H1 (cell line): ENCODE measurements around the gene SCAMP2. TPM values are rescaled to one million over a fixed set of nuclear protein-coding genes. Genes with fewer than 3 reads are reported as not detected.

Experiments used
- BCL11A ChIP-seq, 2 experiments: IDR thresholded peaks; one replicate each; pipeline ENCODE4 v1.6.1; 2011; ENCODE audit warnings: low read depth in 2 of 2, low read length in 2 of 2, mild to moderate bottlenecking in 2 of 2
- BRCA1 ChIP-seq: IDR thresholded peaks from 2 replicates; pipeline ENCODE4 v1.6.1; 2012; ENCODE audit warnings: low read depth, low read length, improper control_type of control experiment
- E2F6 ChIP-seq: IDR thresholded peaks from 2 replicates; pipeline ENCODE4 v1.6.1; 2012; ENCODE audit warnings: inconsistent platforms
- FOSL1 ChIP-seq: IDR thresholded peaks from 2 replicates; pipeline ENCODE4 v1.6.1; 2011; ENCODE audit warnings: mild to moderate bottlenecking, low read depth, low read length, moderate library complexity; ENCODE audit not compliant: insufficient read depth
- HDAC6 ChIP-seq: IDR thresholded peaks from one replicate; pipeline ENCODE4 v1.7.1; 2012; ENCODE audit warnings: low read depth, mild to moderate bottlenecking, inconsistent platforms, low read length, moderate library complexity
- JUN ChIP-seq: IDR thresholded peaks from 2 replicates; pipeline ENCODE4 v1.6.1; 2011; ENCODE audit warnings: low read depth, mild to moderate bottlenecking, improper control_type of control experiment, low read length
- KDM1A ChIP-seq: fragments of 200-600, 300-600 bp; sonication (generic); IDR thresholded peaks from 2 replicates; pipeline ENCODE4 v1.7.1; 2016; ENCODE audit warnings: mild to moderate bottlenecking, low read length, borderline replicate concordance
- POLR2A ChIP-seq, 2 experiments: IDR thresholded peaks; 1 replicate in 1 of 2; 2 replicates in 1 of 2; pipeline ENCODE4 v1.6.1; 2011; ENCODE audit warnings: low read depth in 2 of 2, low read length in 2 of 2, mild to moderate bottlenecking in 2 of 2; ENCODE audit errors: control extremely low read depth in 1 of 2
- RNF2 ChIP-seq: fragments of 200-900, 300-1000 bp; sonication (generic); IDR thresholded peaks from 2 replicates; pipeline ENCODE4 v1.7.1; 2016; ENCODE audit warnings: borderline replicate concordance, low read depth, mild to moderate bottlenecking, antibody characterized with exemption, low read length; ENCODE audit not compliant: poor library complexity, severe bottlenecking; ENCODE audit errors: missing control alignments
- RXRA ChIP-seq: IDR thresholded peaks from 2 replicates; pipeline ENCODE4 v1.6.1; 2011; ENCODE audit warnings: low read depth, mild to moderate bottlenecking, low read length, moderate library complexity; ENCODE audit not compliant: insufficient read depth
- TAF1 ChIP-seq: IDR thresholded peaks from 2 replicates; pipeline ENCODE4 v1.6.1; 2011; ENCODE audit warnings: mild to moderate bottlenecking, low read depth, low read length
- USF2 ChIP-seq: IDR thresholded peaks from 2 replicates; pipeline ENCODE4 v1.6.1; 2011; ENCODE audit warnings: low read length, improper control_type of control experiment
- polyA plus RNA-seq, 7 experiments: library from polyadenylated mRNA; depleted of rRNA in 3 of 7; stranded (reverse) in 5 of 7; unstranded in 2 of 7; fragments of >200 nt in 5 of 7; fragments of 200-250 nt in 2 of 7; gene quantifications; 1 replicate in 5 of 7; 2 replicates in 1 of 7; 4 replicates in 1 of 7; pipeline versions ENCODE4 v1.2.1 to v1.2.3, GENCODE V29; 2011 to 2013; ENCODE audit warnings: missing spikeins in 2 of 7, mixed read lengths in 2 of 7
- total RNA-seq: library from RNA; stranded (reverse); fragmentation: NEBNext Ultra II Directional; extraction: Animal tissue kit (Norgen Biotek cat#: 25700); gene quantifications from 2 replicates; pipeline ENCODE4 v1.2.1, GENCODE V29; 2021
- TF ChIP-seq, protein P1 (sequence below): IDR thresholded peaks from 2 replicates; pipeline ENCODE4 v1.6.1; 2012; ENCODE audit warnings: inconsistent platforms

Gene SCAMP2
- total and polyA plus RNA-seq, 2 of the 8 experiments (the other 6 are each of a cell fraction or from before 2014, with no cell fraction given) = 41.7 to 131 TPM

GRCh38 chr15:74799255-74799855, 73.8 kb downstream of the SCAMP2 start (continued):
- TF ChIP-seq FOSL1 = no peak
- no peak for TF ChIP-seq POLR2A (IDR thresholded peaks at IDR 0.05; ENCODE audit: control extremely low read depth in 1 of 2, low read depth in 2 of 2, low read length in 2 of 2)
- no peak for TF ChIP-seq RXRA
- no peak for TF ChIP-seq JUN
- no peak for TF ChIP-seq USF2
- TF ChIP-seq E2F6 = 0 out of 2 replicates have a peak, but pooled peaks have one; percentile 18
- no peak for TF ChIP-seq KDM1A
- TF ChIP-seq TAF1 = no peak
- no peak for TF ChIP-seq HDAC6
- no peak for TF ChIP-seq BRCA1
- no peak for TF ChIP-seq BCL11A (IDR thresholded peaks at IDR 0.05; ENCODE audit: low read depth in 2 of 2, low read length in 2 of 2)
- TF ChIP-seq, protein P1, sequence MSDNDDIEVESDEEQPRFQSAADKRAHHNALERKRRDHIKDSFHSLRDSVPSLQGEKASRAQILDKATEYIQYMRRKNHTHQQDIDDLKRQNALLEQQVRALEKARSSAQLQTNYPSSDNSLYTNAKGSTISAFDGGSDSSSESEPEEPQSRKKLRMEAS = 0 out of 2 replicates have a peak, but pooled peaks have one; percentile 24
- no peak for TF ChIP-seq RNF2
- TF ChIP-seq, all 59 proteins: peak for 4
